ENCODE data around the gene PPARD. TPM values are rescaled to one million over a fixed set of nuclear protein-coding genes. Genes with fewer than 3 reads are reported as not detected.

Gene PPARD
- polyA plus RNA-seq, 3 donors = 1.2 to 22.0 (median 2.4) TPM

DNA sequence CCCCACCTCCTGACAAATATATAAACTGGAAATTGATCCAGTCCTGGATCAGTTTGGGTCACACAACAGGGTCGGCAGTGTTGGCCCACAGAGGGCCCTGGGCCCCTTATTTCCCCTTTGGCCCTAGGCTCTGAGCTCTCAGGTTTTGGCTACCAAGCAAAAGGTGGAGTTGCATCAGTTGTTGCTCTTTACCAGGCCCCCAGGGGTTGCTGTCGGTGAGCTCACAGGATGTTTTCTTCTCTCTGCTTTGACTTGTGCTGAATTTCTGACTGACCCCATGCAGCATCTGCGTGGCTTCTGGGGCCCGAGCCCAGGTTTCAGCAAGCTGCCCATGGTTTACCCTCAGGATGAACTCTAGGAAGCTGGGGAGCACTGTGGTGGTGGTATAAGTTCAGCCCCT is 44.6 kb downstream of the PPARD start:
- Histone ChIP-seq H3K4me2 (replicated peaks; ENCODE audit: extremely low read depth, low read length, poor library complexity, severe bottlenecking) (no peak overlapping the region), H4K20me1 (ENCODE audit: insufficient read depth, low read length) (peaks cover 57% of the 10 kb centered on the region), H2AFZ (ENCODE audit: insufficient read depth, low read depth, low read length, poor library complexity, severe bottlenecking) (no peak overlapping the region), H3K27ac (ENCODE audit: low read depth in 1 of 2, low read length in 2 of 2) (no peak overlapping the region), H3K9ac (ENCODE audit: insufficient read depth, low read length, poor library complexity, severe bottlenecking) (no peak overlapping the region), H3K4me1 (ENCODE audit: control insufficient read depth in 1 of 2, insufficient read depth in 2 of 2, low read length in 2 of 2) (peaks cover 6 to 8% of the 10 kb centered on the region in 2 donors), H3K79me2 (ENCODE audit: insufficient read depth, low read length) (no peaks in the 10 kb centered on the region), H3K36me3 (replicated peaks in 1 of 2; ENCODE audit: control insufficient read depth in 1 of 2, insufficient read depth in 2 of 2, low read length in 2 of 2) (no peaks in the 10 kb centered on the region), H3K27me3 (ENCODE audit: control insufficient read depth in 2 of 2, insufficient read depth in 2 of 2, low read length in 2 of 2) (no peaks in the 10 kb centered on the region), H3K4me3 (replicated peaks in 1 of 3; ENCODE audit: low read depth in 2 of 3, low read length in 3 of 3) (no peak overlapping the region), H3K9me3 (replicated peaks in 1 of 2; ENCODE audit: control insufficient read depth in 1 of 2, insufficient read depth in 1 of 2, low read length in 2 of 2) (peaks cover 0 to 5% of the 10 kb centered on the region in 2 donors)
- DNase-seq = no peak
- whole genome bisulfite sequencing (ENCODE audit: insufficient coverage) = 85% methylated on average over 2 of the region's 4 CpGs
- Mint-ChIP-seq H3K27ac (no peak overlapping the region), H3K9me3 (peaks cover 0 to 7% (median 3%) of the 10 kb centered on the region in 7 donors), H3K27me3 (ENCODE audit: low read depth in 3 of 3) (peaks cover 0 to 4% (median 2%) of the 10 kb centered on the region in 3 donors), H3K4me1 (peaks cover 9% of the 10 kb centered on the region), H3K36me3 (peaks cover 6 to 17% of the 10 kb centered on the region in 2 donors), H3K4me3 (no peak overlapping the region)
- intact Hi-C loops (cut with micrococcal nuclease) = no loop called here
- TF ChIP-seq, protein P1, sequence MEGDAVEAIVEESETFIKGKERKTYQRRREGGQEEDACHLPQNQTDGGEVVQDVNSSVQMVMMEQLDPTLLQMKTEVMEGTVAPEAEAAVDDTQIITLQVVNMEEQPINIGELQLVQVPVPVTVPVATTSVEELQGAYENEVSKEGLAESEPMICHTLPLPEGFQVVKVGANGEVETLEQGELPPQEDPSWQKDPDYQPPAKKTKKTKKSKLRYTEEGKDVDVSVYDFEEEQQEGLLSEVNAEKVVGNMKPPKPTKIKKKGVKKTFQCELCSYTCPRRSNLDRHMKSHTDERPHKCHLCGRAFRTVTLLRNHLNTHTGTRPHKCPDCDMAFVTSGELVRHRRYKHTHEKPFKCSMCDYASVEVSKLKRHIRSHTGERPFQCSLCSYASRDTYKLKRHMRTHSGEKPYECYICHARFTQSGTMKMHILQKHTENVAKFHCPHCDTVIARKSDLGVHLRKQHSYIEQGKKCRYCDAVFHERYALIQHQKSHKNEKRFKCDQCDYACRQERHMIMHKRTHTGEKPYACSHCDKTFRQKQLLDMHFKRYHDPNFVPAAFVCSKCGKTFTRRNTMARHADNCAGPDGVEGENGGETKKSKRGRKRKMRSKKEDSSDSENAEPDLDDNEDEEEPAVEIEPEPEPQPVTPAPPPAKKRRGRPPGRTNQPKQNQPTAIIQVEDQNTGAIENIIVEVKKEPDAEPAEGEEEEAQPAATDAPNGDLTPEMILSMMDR (IDR thresholded peaks at IDR 0.05) = no peak

DNA sequence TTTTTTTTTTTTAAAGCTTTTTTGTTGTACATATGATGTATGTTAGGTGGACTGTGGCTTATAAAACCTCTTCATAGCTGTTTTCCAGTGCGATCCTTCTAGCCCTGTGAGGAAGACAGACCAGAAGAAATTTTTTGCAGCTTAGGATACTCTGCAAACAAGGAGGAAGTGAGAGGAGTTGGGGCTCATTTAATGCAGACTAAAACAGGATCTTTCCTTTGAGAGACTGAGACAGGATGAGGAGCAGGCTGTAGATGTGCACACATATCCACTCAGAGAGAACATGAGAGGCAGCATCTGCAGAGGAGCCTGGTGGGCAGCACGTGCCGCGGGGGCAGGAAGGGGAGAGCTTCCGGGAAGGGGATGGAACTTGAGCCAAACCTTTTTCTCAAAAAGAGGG is 45.7 kb downstream of the PPARD start:
- Histone ChIP-seq H3K9me3 (replicated peaks in 1 of 2; ENCODE audit: control insufficient read depth in 1 of 2, insufficient read depth in 1 of 2, low read length in 2 of 2) (peaks cover 0 to 2% of the 10 kb centered on the region in 2 donors), H3K27ac (ENCODE audit: low read depth in 1 of 2, low read length in 2 of 2) (no peak overlapping the region), H3K4me2 (replicated peaks; ENCODE audit: extremely low read depth, low read length, poor library complexity, severe bottlenecking) (no peak overlapping the region), H2AFZ (ENCODE audit: insufficient read depth, low read depth, low read length, poor library complexity, severe bottlenecking) (no peak overlapping the region), H3K36me3 (replicated peaks in 1 of 2; ENCODE audit: control insufficient read depth in 1 of 2, insufficient read depth in 2 of 2, low read length in 2 of 2) (no peaks in the 10 kb centered on the region), H3K9ac (ENCODE audit: insufficient read depth, low read length, poor library complexity, severe bottlenecking) (no peak overlapping the region), H3K4me3 (replicated peaks in 1 of 3; ENCODE audit: low read depth in 2 of 3, low read length in 3 of 3) (no peak overlapping the region), H3K27me3 (ENCODE audit: control insufficient read depth in 2 of 2, insufficient read depth in 2 of 2, low read length in 2 of 2) (no peaks in the 10 kb centered on the region), H3K4me1 (ENCODE audit: control insufficient read depth in 1 of 2, insufficient read depth in 2 of 2, low read length in 2 of 2) (peaks cover 6 to 8% of the 10 kb centered on the region in 2 donors), H3K79me2 (ENCODE audit: insufficient read depth, low read length) (no peaks in the 10 kb centered on the region), H4K20me1 (ENCODE audit: insufficient read depth, low read length) (peaks cover 54% of the 10 kb centered on the region)
- 73% methylated on average over 4 of the region's 5 CpGs for WGBS (ENCODE audit: insufficient coverage)
- Mint-ChIP-seq H3K9me3 (peaks cover 0 to 5% (median 2%) of the 10 kb centered on the region in 7 donors), H3K27me3 (ENCODE audit: low read depth in 3 of 3) (peaks cover 3% of the 10 kb centered on the region in 3 donors), H3K27ac (peak overlapping the region in 3 of 7 donors; percentile 0 to 53 (median 13)), H3K36me3 (peaks cover 5 to 19% of the 10 kb centered on the region in 2 donors), H3K4me3 (peak overlapping the region in 1 of 2 donors; percentile 73), H3K4me1 (peaks cover 9% of the 10 kb centered on the region)
- DNase-seq = peak in 1 of 3 donors; percentile 33
- TF ChIP-seq, protein P1 (IDR thresholded peaks at IDR 0.05) = no peak
- intact Hi-C loops (cut with micrococcal nuclease) = no loop called here
